Lower leg skin (tissue), 4 donors: ENCODE data around the gene OOSP3. TPM values are rescaled to one million over a fixed set of nuclear protein-coding genes. Genes with fewer than 3 reads are reported as not detected.

Source experiments
- DNase-seq, 2 donors: peaks; one replicate each; pipeline ENCODE4 v3.0.0-alpha.2; 2019; ENCODE audit warnings: low spot score in 2 of 2
- H3K4me3 ChIP-seq: fragments of 200-600 bp; sonication (generic); 2 replicates; pipeline ENCODE4 v1.5.1; 2017; ENCODE audit warnings: mild to moderate bottlenecking, low read depth; ENCODE audit not compliant: poor library complexity, severe bottlenecking
- CTCF ChIP-seq, 3 donors: fragments of 450-650 bp; IDR thresholded peaks; one replicate each; pipeline ENCODE4 v1.5.1; 2016; ENCODE audit warnings: antibody characterized with exemption in 3 of 3, mild to moderate bottlenecking in 3 of 3, moderate library complexity in 2 of 3
- POLR2A ChIP-seq, 2 donors: fragments of 450-650 bp; IDR thresholded peaks; one replicate each; pipeline ENCODE4 v1.6.1; 2016 to 2017; ENCODE audit warnings: antibody characterized with exemption in 2 of 2, mild to moderate bottlenecking in 1 of 2, moderate library complexity in 1 of 2
- WGBS, 2 donors: methylation state at CpG; one replicate each; pipeline ENCODE4 v1.1.5; 2018; 5-methylcytosine and 5-hydroxymethylcytosine counted together
- intact Hi-C: fragments of 100-400 bp; cut with DNase I; formaldehyde crosslinking; loops from one replicate; pipeline ENCODE4 v1.15.0; 2023; ENCODE audit warnings: low total_unique reads
- total RNA-seq, 4 donors: library from RNA; depleted of rRNA; stranded (reverse); fragments of >200 nt; gene quantifications; one replicate each; pipeline ENCODE4 v1.1.0, GENCODE V29; 2016

Gene OOSP3
- total RNA-seq, result not detected

- H3K4me3 ChIP-seq, result no peak within 1 kb of the TSS
- no peak for DNase-seq
- no peak for TF ChIP-seq CTCF (IDR thresholded peaks at IDR 0.05)
- TF ChIP-seq POLR2A (IDR thresholded peaks at IDR 0.05), result no peak
- intact Hi-C loops, result no loop called here
- WGBS, 2 donors, result 58 to 59% methylated on average over 5 of the region's 5 CpGs
Observed at GRCh38 chr11:59878575-59878974, at the start of gene OOSP3. Gene OOSP3 (plus strand): TSS chr11:59878782. CDS start chr11:59878809, 27 bp downstream.

GRCh38 chr11:59829358-59829757 is 49.2 kb upstream of the OOSP3 start:
- TF ChIP-seq POLR2A (IDR thresholded peaks at IDR 0.05) (no peak), CTCF (IDR thresholded peaks at IDR 0.05) (no peak)
- no peak for DNase-seq
- no peak overlapping the region for H3K4me3 ChIP-seq
- 80 to 85% methylated on average over 3 of the region's 3 CpGs for WGBS, 2 donors
- intact Hi-C loops, result no loop called here

- DNase-seq, result no peak
- no peak for TF ChIP-seq CTCF (IDR thresholded peaks at IDR 0.05)
- no peak for TF ChIP-seq POLR2A (IDR thresholded peaks at IDR 0.05)
- intact Hi-C loops, result no loop called here
- 78 to 81% methylated on average over 2 of the region's 2 CpGs for WGBS, 2 donors
- no peak overlapping the region for H3K4me3 ChIP-seq
Observed at GRCh38 chr11:59833602-59834001, 45.0 kb upstream of the OOSP3 start.

- intact Hi-C loops, result no loop called here
- no peak overlapping the region for H3K4me3 ChIP-seq
- DNase-seq, result no peak
- TF ChIP-seq CTCF (IDR thresholded peaks at IDR 0.05) (no peak), POLR2A (IDR thresholded peaks at IDR 0.05) (no peak)
Observed at GRCh38 chr11:59839615-59840014, 39.0 kb upstream of the OOSP3 start.

- no peak overlapping the region for H3K4me3 ChIP-seq
- TF ChIP-seq POLR2A (IDR thresholded peaks at IDR 0.05), result no peak
- intact Hi-C loops, result no loop called here
- DNase-seq, result no peak
- 83 to 93% methylated on average over 2 of the region's 2 CpGs for WGBS, 2 donors
Observed at GRCh38 chr11:59841514-59841913, 37.1 kb upstream of the OOSP3 start.

- intact Hi-C loops, result no loop called here
Observed at GRCh38 chr11:59842316-59842715, 36.3 kb upstream of the OOSP3 start.

More at GRCh38 chr11:59842316-59842715, 36.3 kb upstream of the OOSP3 start:
- WGBS, 2 donors, result 79 to 81% methylated on average over 12 of the region's 12 CpGs
- no peak overlapping the region for H3K4me3 ChIP-seq
- TF ChIP-seq CTCF (IDR thresholded peaks at IDR 0.05), result no peak
- TF ChIP-seq POLR2A (IDR thresholded peaks at IDR 0.05), result no peak
- DNase-seq, result no peak
